Mesothelial cell of epicardium (in vitro differentiated cells): ENCODE measurements around the gene PMP22. TPM values are rescaled to one million over a fixed set of nuclear protein-coding genes. Genes with fewer than 3 reads are reported as not detected.

Experiments
- DNase-seq, 2 experiments: peaks; one replicate each; pipeline ENCODE4 v3.0.0; 2021; ENCODE audit warnings: low spot score in 2 of 2; ENCODE audit not compliant: unreplicated experiment in 2 of 2
- H3K27ac Mint-ChIP-seq: 2 replicates; pipeline ENCODE4 v1.8.0; 2021; ENCODE audit warnings: mixed read lengths
- H3K27me3 Mint-ChIP-seq: 2 replicates; pipeline ENCODE4 v1.8.0; 2021; ENCODE audit warnings: low read depth, mixed read lengths
- H3K36me3 Mint-ChIP-seq: 2 replicates; pipeline ENCODE4 v1.8.0; 2021; ENCODE audit warnings: mixed read lengths
- H3K4me1 Mint-ChIP-seq: 2 replicates; pipeline ENCODE4 v1.8.0; 2021; ENCODE audit warnings: mixed read lengths
- H3K4me3 Mint-ChIP-seq: 2 replicates; pipeline ENCODE4 v1.8.0; 2021; ENCODE audit warnings: mild to moderate bottlenecking, moderate library complexity, mixed read lengths
- H3K9me3 Mint-ChIP-seq: 2 replicates; pipeline ENCODE4 v1.8.0; 2021; ENCODE audit warnings: mixed read lengths
- total RNA-seq: library from RNA; stranded (reverse); gene quantifications from 3 replicates; pipeline ENCODE4 v1.2.1, GENCODE V29; 2021
- TF ChIP-seq, protein P1 (sequence below): fragments of 200-600 bp; sonication (generic); IDR thresholded peaks from one replicate; pipeline ENCODE4 v1.5.0; 2021; ENCODE audit warnings: antibody characterized with exemption; ENCODE audit not compliant: unreplicated experiment

The PMP22 gene
- total RNA-seq, 1 donor from 2014 or later, result 50.4 TPM

GRCh38 chr17:15260376-15261257 lies 4.5 kb downstream of the PMP22 start:
- Mint-ChIP-seq H3K4me3 (peak overlapping the region; percentile 85), H3K4me1 (peaks cover 39% of the 10 kb centered on the region), H3K36me3 (peaks cover 3% of the 10 kb centered on the region), H3K27ac (peak overlapping the region; percentile 91), H3K27me3 (peaks cover 67% of the 10 kb centered on the region), H3K9me3 (no peaks in the 10 kb centered on the region)
- TF ChIP-seq, protein P1, sequence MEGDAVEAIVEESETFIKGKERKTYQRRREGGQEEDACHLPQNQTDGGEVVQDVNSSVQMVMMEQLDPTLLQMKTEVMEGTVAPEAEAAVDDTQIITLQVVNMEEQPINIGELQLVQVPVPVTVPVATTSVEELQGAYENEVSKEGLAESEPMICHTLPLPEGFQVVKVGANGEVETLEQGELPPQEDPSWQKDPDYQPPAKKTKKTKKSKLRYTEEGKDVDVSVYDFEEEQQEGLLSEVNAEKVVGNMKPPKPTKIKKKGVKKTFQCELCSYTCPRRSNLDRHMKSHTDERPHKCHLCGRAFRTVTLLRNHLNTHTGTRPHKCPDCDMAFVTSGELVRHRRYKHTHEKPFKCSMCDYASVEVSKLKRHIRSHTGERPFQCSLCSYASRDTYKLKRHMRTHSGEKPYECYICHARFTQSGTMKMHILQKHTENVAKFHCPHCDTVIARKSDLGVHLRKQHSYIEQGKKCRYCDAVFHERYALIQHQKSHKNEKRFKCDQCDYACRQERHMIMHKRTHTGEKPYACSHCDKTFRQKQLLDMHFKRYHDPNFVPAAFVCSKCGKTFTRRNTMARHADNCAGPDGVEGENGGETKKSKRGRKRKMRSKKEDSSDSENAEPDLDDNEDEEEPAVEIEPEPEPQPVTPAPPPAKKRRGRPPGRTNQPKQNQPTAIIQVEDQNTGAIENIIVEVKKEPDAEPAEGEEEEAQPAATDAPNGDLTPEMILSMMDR, result peak; percentile 71
- peak; percentile 83 to 92 for DNase-seq

GRCh38 chr17:15257796-15258512 lies 7.2 kb downstream of the PMP22 start:
- no peak for DNase-seq
- Mint-ChIP-seq H3K27ac (no peak overlapping the region), H3K9me3 (no peaks in the 10 kb centered on the region), H3K36me3 (peaks cover 9% of the 10 kb centered on the region), H3K4me1 (peaks cover 38% of the 10 kb centered on the region), H3K27me3 (peaks cover 41% of the 10 kb centered on the region), H3K4me3 (no peak overlapping the region)
- TF ChIP-seq, protein P1, result no peak

GRCh38 chr17:15257258-15257788 lies 7.8 kb downstream of the PMP22 start:
- peaks cover 34% of the 10 kb centered on the region for H3K27me3 Mint-ChIP-seq
- H3K4me1 Mint-ChIP-seq, result peaks cover 36% of the 10 kb centered on the region
- H3K4me3 Mint-ChIP-seq, result peak overlapping the region; percentile 16
- DNase-seq, result peak; percentile 37 to 71
- TF ChIP-seq, protein P1, result peak; percentile 84
- peaks cover 9% of the 10 kb centered on the region for H3K36me3 Mint-ChIP-seq
- no peak overlapping the region for H3K27ac Mint-ChIP-seq
- H3K9me3 Mint-ChIP-seq, result no peaks in the 10 kb centered on the region

DNA sequence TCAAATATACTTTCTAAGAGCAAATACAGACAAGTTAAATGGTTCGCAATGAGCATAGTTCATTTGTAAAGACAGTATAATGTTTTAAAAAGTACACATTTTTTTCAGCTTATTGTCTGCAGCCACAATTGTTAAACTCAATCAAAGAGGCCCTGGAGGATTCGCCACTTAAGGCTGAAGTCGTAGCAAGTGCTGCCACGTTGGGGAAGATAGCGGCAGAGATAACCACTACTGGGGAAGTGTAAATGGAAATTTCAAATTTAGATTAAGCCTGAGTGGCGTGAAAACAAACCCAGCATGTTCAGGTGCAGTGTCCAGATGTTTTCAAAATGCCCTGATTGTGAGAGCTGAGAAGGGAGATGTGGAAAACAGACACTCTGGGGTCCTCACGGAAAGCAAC lies 8.4 kb downstream of the PMP22 start:
- H3K4me1 Mint-ChIP-seq, result peaks cover 30% of the 10 kb centered on the region
- TF ChIP-seq, protein P1, result no peak
- peaks cover 28% of the 10 kb centered on the region for H3K27me3 Mint-ChIP-seq
- peaks cover 9% of the 10 kb centered on the region for H3K36me3 Mint-ChIP-seq
- no peak overlapping the region for H3K4me3 Mint-ChIP-seq
- H3K9me3 Mint-ChIP-seq, result no peaks in the 10 kb centered on the region
- no peak for DNase-seq
- no peak overlapping the region for H3K27ac Mint-ChIP-seq

DNA sequence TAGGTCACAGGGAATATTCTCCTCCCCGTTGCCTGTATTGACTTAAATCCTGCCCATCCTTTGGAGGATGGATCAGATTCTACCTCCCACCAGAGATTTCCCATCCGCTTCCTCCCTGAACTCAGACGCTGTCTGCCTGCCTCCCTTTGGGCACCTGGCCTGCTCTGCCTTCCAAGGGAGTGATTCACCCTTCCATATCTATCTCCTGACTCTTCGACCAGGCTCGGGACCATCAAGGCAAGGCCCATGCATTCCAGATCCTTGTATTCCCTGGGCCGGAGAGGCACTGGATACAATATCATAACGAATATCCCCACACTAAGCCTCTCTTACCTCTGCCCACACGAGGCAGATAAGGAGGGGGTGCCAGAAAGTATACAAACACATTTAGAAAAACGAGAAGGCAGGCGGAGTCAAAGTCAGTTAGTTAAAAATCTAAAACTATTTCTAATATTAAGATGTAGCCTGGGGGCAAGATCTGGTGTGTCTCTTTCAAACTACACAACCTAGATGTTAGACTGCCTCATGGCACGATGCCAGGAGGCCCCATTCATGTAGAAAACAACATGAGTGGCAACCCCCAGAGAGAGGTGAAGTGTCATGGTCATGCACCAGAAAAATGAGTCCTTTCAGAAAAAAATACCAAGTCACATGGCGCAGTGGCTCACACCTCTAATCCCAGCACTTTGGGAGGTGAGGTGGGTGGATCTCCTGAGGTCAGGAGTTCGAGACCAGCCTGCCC lies 9.2 kb downstream of the PMP22 start:
- H3K9me3 Mint-ChIP-seq, result no peaks in the 10 kb centered on the region
- H3K27me3 Mint-ChIP-seq, result peaks cover 20% of the 10 kb centered on the region
- peaks cover 24% of the 10 kb centered on the region for H3K4me1 Mint-ChIP-seq
- H3K27ac Mint-ChIP-seq, result peak overlapping the region; percentile 81
- no peak for DNase-seq
- H3K36me3 Mint-ChIP-seq, result peaks cover 9% of the 10 kb centered on the region
- TF ChIP-seq, protein P1, result no peak
- H3K4me3 Mint-ChIP-seq, result no peak overlapping the region
